Caco-2 (cell line): Measurements from ENCODE around the gene FOXP1. TPM values are rescaled to one million over a fixed set of nuclear protein-coding genes. Genes with fewer than 3 reads are reported as not detected.

Source experiments
- BruUV-seq: library from RNA; stranded (reverse); fragments of 400-500 nt; replicated peaks from 2 replicates; lab custom pipeline; 2021; lab: Mats Ljungman, UMichigan
- CTCF ChIA-PET: fragments of 300-600 bp; sonication (Branson Sonifier 250); formaldehyde crosslinking; loops from one replicate; lab custom pipeline; 2022; ENCODE audit warnings: antibody characterized with exemption; lab: Charles Lee
- POLR2A ChIA-PET: fragments of 300-600 bp; sonication (Branson Sonifier 250); formaldehyde crosslinking; loops from one replicate; lab custom pipeline; 2022; ENCODE audit warnings: antibody characterized with exemption; lab: Charles Lee
- DNase-seq, 2 experiments: peaks; one replicate each; pipeline versions ENCODE4 v3.0.0 to v3.0.0-alpha.2; 2020 to 2022
- H3K27me3 ChIP-seq: replicated peaks from 2 replicates; pipeline ENCODE4 v1.6.0; 2011; ENCODE audit warnings: low read length; ENCODE audit not compliant: control insufficient read depth, insufficient read depth
- H3K36me3 ChIP-seq: 2 replicates; pipeline ENCODE4 v1.5.1; 2011; ENCODE audit warnings: low read length; ENCODE audit not compliant: control insufficient read depth, insufficient read depth
- H3K4me1 ChIP-seq: fragments of 250-450 bp; sonication (Bioruptor Pico); 2 replicates; pipeline ENCODE4 v1.5.1; 2020; ENCODE audit warnings: mild to moderate bottlenecking
- H3K4me3 ChIP-seq: 2 replicates; pipeline ENCODE4 v1.5.1; 2011; ENCODE audit warnings: low read depth, mild to moderate bottlenecking, control low read depth, low read length
- H3K9me3 ChIP-seq: fragments of 250-450 bp; sonication (Bioruptor Pico); 2 replicates; pipeline ENCODE4 v1.5.1; 2020; ENCODE audit warnings: mild to moderate bottlenecking, moderate library complexity
- H3K27ac Mint-ChIP-seq: one replicate; pipeline ENCODE4 v1.8.0; 2022; ENCODE audit warnings: mixed read lengths; ENCODE audit not compliant: unreplicated experiment
- H3K27me3 Mint-ChIP-seq: one replicate; pipeline ENCODE4 v1.8.0; 2022; ENCODE audit warnings: mixed read lengths; ENCODE audit not compliant: insufficient read depth, unreplicated experiment
- H3K36me3 Mint-ChIP-seq: one replicate; pipeline ENCODE4 v1.8.0; 2022; ENCODE audit warnings: mild to moderate bottlenecking, mixed read lengths; ENCODE audit not compliant: insufficient read depth, unreplicated experiment
- H3K4me1 Mint-ChIP-seq: one replicate; pipeline ENCODE4 v1.8.0; 2022; ENCODE audit warnings: low read depth, mixed read lengths; ENCODE audit not compliant: unreplicated experiment
- H3K4me3 Mint-ChIP-seq: one replicate; pipeline ENCODE4 v1.8.0; 2022; ENCODE audit warnings: mild to moderate bottlenecking, moderate library complexity, mixed read lengths; ENCODE audit not compliant: unreplicated experiment
- H3K9me3 Mint-ChIP-seq: one replicate; pipeline ENCODE4 v1.8.0; 2022; ENCODE audit warnings: mixed read lengths; ENCODE audit not compliant: unreplicated experiment
- CTCF ChIP-seq, 2 experiments: fragments of 200-600 bp in 1 of 2; IDR thresholded peaks; 1 replicate in 1 of 2; 2 replicates in 1 of 2; pipeline versions ENCODE4 v1.5.1 to v1.8.0; 2011 to 2022; ENCODE audit warnings: antibody characterized with exemption in 1 of 2, control low read depth in 1 of 2, inconsistent platforms in 1 of 2, low read depth in 1 of 2, low read length in 1 of 2, mild to moderate bottlenecking in 1 of 2, moderate library complexity in 1 of 2; ENCODE audit not compliant: insufficient read depth in 1 of 2, severe bottlenecking in 1 of 2, unreplicated experiment in 1 of 2
- intact Hi-C: fragments of 100-400 bp; cut with micrococcal nuclease; formaldehyde crosslinking; loops from one replicate; pipeline ENCODE4 v1.10.0; 2022; ENCODE audit not compliant: unreplicated experiment
- total RNA-seq: library from RNA; stranded (reverse); gene quantifications from 2 replicates; pipeline ENCODE4 v1.2.3, GENCODE V29; 2022

FOXP1 gene
- total RNA-seq, 1 experiment from 2014 or later, result 131 TPM

DNA sequence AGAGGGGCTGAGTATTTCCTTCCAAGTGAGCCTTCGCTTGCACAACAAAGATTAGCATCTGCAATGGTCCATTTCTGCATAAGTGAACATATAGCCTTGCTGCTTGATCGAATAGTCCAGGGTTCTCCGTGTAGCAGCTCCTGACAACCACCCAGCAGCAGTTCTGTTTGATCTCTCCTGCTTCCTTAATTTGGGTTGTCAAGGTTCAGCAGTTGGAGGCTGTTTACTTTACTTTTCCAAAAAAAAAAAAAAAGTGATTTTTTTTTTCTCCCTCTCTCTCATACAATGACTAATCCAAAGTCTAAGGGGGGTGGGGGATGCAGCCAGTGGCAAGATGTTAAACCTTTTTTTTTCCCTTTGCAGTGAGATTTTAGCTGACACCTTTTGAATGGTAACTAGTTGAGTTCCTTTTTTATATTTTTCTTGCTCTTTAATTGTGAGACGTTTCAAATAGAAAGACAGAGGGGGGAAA lies 3.6 kb downstream of the FOXP1 start:
- Mint-ChIP-seq H3K9me3 (no peaks in the 10 kb centered on the region), H3K4me1 (peaks cover 25% of the 10 kb centered on the region), H3K27ac (peak overlapping the region; percentile 90), H3K4me3 (peak overlapping the region; percentile 91), H3K36me3 (peaks cover 22% of the 10 kb centered on the region), H3K27me3 (no peaks in the 10 kb centered on the region)
- ChIA-PET CTCF (interaction anchor here (0.7 kb wide), 1 partner anchor 290 kb away, joined by 6 read pairs; no protein-coding TSS in a partner anchor), POLR2A (interaction anchor here (0.7 kb wide), 1 partner anchor 69 kb away, joined by 3 read pairs; no protein-coding TSS in a partner anchor)
- TF ChIP-seq CTCF (IDR thresholded peaks at IDR 0.05; ENCODE audit: insufficient read depth in 1 of 2, low read depth in 1 of 2, low read length in 1 of 2, severe bottlenecking in 1 of 2, unreplicated experiment in 1 of 2), result no peak
- no TSS peak for BruUV-seq
- intact Hi-C loops, result loop anchor here (1.0 to 10.0 kb wide), 5 partner anchors 33 to 1045 kb away; no protein-coding TSS in a partner anchor
- H3K27me3 ChIP-seq, result no peaks in the 10 kb centered on the region
- H3K9me3 ChIP-seq, result no peaks in the 10 kb centered on the region
- no peaks in the 10 kb centered on the region for H3K36me3 ChIP-seq
- H3K4me1 ChIP-seq, result peaks cover 21% of the 10 kb centered on the region
- DNase-seq, result peak; percentile 57 to 65
- peak overlapping the region; percentile 18 for H3K4me3 ChIP-seq

DNA sequence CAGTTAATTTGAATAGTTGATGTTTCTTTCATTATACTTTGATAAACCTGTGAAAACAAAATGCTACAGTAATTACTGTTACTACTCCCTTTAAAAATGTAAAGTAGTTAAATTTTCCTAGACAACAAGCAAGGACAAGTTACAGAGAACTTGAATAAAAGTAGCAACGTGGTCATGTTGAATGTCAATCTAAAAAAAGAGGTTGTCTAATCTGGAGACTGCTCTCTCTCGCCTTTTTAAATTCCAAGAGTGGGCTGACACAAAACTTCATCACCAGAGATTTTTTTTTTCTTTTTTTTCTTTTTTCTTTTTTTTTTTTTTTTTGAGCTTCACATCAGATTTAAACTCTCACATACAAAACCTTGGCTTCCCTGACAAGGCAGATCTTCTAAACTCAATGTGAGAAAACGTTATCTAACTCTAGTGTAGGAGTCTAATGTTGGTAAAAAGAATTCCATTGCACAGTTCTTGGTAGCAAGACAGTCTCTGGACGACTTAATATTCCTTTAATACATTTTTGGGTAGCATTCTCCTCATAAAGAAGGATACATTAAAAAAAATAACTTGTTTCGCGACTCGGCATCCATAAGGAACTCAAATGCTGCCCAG lies 4.1 kb downstream of the FOXP1 start:
- peak overlapping the region; percentile 90 for H3K27ac Mint-ChIP-seq
- Histone ChIP-seq H3K27me3 (no peaks in the 10 kb centered on the region), H3K9me3 (no peaks in the 10 kb centered on the region), H3K4me1 (peaks cover 19% of the 10 kb centered on the region), H3K36me3 (no peaks in the 10 kb centered on the region), H3K4me3 (peak overlapping the region; percentile 18)
- H3K4me1 Mint-ChIP-seq, result peaks cover 25% of the 10 kb centered on the region
- ChIA-PET POLR2A (interaction anchor here (0.7 kb wide), 1 partner anchor 70 kb away, joined by 3 read pairs; no protein-coding TSS in a partner anchor), CTCF (interaction anchor here (0.7 kb wide), 1 partner anchor 290 kb away, joined by 6 read pairs; no protein-coding TSS in a partner anchor)
- no peaks in the 10 kb centered on the region for H3K9me3 Mint-ChIP-seq
- TF ChIP-seq CTCF (IDR thresholded peaks at IDR 0.05; ENCODE audit: insufficient read depth in 1 of 2, low read depth in 1 of 2, low read length in 1 of 2, severe bottlenecking in 1 of 2, unreplicated experiment in 1 of 2), result no peak
- peaks cover 17% of the 10 kb centered on the region for H3K36me3 Mint-ChIP-seq
- BruUV-seq, result no TSS peak
- intact Hi-C loops, result no loop called here
- H3K27me3 Mint-ChIP-seq, result no peaks in the 10 kb centered on the region
- peak overlapping the region; percentile 91 for H3K4me3 Mint-ChIP-seq
- no peak for DNase-seq

- no TSS peak for BruUV-seq
- Mint-ChIP-seq H3K36me3 (peaks cover 7% of the 10 kb centered on the region), H3K4me3 (peak overlapping the region; percentile 52), H3K9me3 (no peaks in the 10 kb centered on the region), H3K27ac (peak overlapping the region; percentile 29), H3K27me3 (no peaks in the 10 kb centered on the region), H3K4me1 (peaks cover 25% of the 10 kb centered on the region)
- ChIA-PET CTCF (no interaction called here), POLR2A (no interaction called here)
- peaks cover 19% of the 10 kb centered on the region for H3K4me1 ChIP-seq
- H3K27me3 ChIP-seq, result no peaks in the 10 kb centered on the region
- no peak overlapping the region for H3K4me3 ChIP-seq
- TF ChIP-seq CTCF (IDR thresholded peaks at IDR 0.05; ENCODE audit: insufficient read depth in 1 of 2, low read depth in 1 of 2, low read length in 1 of 2, severe bottlenecking in 1 of 2, unreplicated experiment in 1 of 2), result no peak
- no peaks in the 10 kb centered on the region for H3K9me3 ChIP-seq
- H3K36me3 ChIP-seq, result no peaks in the 10 kb centered on the region
- intact Hi-C loops, result no loop called here
- DNase-seq, result no peak
Observed at GRCh38 chr3:71578054-71578751, 5.3 kb downstream of the FOXP1 start.
